K562 (cell line): ENCODE results near the gene FERMT3. TPM values are rescaled to one million over a fixed set of nuclear protein-coding genes. Genes with fewer than 3 reads are reported as not detected.

Source experiments
- ELF4 ChIP-seq: fragments of 450-650 bp; formaldehyde crosslinking; IDR thresholded peaks from 2 replicates; pipeline ENCODE4 v1.4.0; 2022; ENCODE audit warnings: missing genetic modification characterization
- FOXP1 ChIP-seq: sonication (generic); formaldehyde crosslinking; IDR thresholded peaks from 2 replicates; pipeline ENCODE4 v1.8.0; 2022; ENCODE audit warnings: mild to moderate bottlenecking, missing genetic modification reagents
- GABPB1 ChIP-seq: sonication (generic); formaldehyde crosslinking; IDR thresholded peaks from 2 replicates; pipeline ENCODE4 v1.8.0; 2022; ENCODE audit warnings: mild to moderate bottlenecking, missing genetic modification reagents
- GATAD2B ChIP-seq: fragments of 450-650 bp; IDR thresholded peaks from 2 replicates; pipeline ENCODE4 v1.6.1; 2017; ENCODE audit warnings: mild to moderate bottlenecking, borderline replicate concordance
- HDAC6 ChIP-seq: IDR thresholded peaks from 2 replicates; pipeline ENCODE4 v1.6.1; 2012; ENCODE audit warnings: low read depth, mild to moderate bottlenecking, control low read depth, inconsistent platforms, low read length, moderate library complexity
- HDAC8 ChIP-seq: fragments of 450-650 bp; IDR thresholded peaks from 2 replicates; pipeline ENCODE4 v1.6.1; 2016; ENCODE audit warnings: mild to moderate bottlenecking, missing genetic modification characterization, moderate library complexity, missing compliant biosample characterization
- LCOR ChIP-seq: sonication (generic); formaldehyde crosslinking; IDR thresholded peaks from 2 replicates; pipeline ENCODE4 v1.8.0; 2022; ENCODE audit warnings: mild to moderate bottlenecking, missing genetic modification reagents
- MBD2 ChIP-seq: sonication (generic); IDR thresholded peaks from 2 replicates; pipeline ENCODE4 v1.6.1; 2016; ENCODE audit warnings: low read depth, borderline replicate concordance
- MGA ChIP-seq: fragments of 450-650 bp; IDR thresholded peaks from 2 replicates; pipeline ENCODE4 v1.6.1; 2016; ENCODE audit warnings: mild to moderate bottlenecking, moderate library complexity
- MLLT1 ChIP-seq, 2 experiments: fragments of 450-650 bp; IDR thresholded peaks; 2 replicates each; pipeline ENCODE4 v1.6.1; 2016
- MYNN ChIP-seq, 2 experiments: sonication (generic); formaldehyde crosslinking in 1 of 2; IDR thresholded peaks; 2 replicates each; pipeline versions ENCODE4 v1.5.0 to v1.6.1; 2016 to 2020; ENCODE audit warnings: antibody characterized with exemption in 1 of 2, missing genetic modification reagents in 1 of 2
- THAP7 ChIP-seq: fragments of 250-450 bp; sonication (Bioruptor Pico); IDR thresholded peaks from 2 replicates; pipeline ENCODE4 v1.5.0; 2021
- ZKSCAN3 ChIP-seq: fragments of 250-450 bp; sonication (Bioruptor Pico); IDR thresholded peaks from 2 replicates; pipeline ENCODE4 v1.4.0; 2020
- ZNF436 ChIP-seq: fragments of 250-450, 450-650 bp; sonication (Bioruptor Pico); formaldehyde crosslinking; IDR thresholded peaks from 2 replicates; pipeline ENCODE4 v1.7.0; 2020; ENCODE audit warnings: mild to moderate bottlenecking
- ZNF75A ChIP-seq: fragments of 450-650 bp; formaldehyde crosslinking; IDR thresholded peaks from 2 replicates; pipeline ENCODE4 v1.4.0; 2020; ENCODE audit warnings: mild to moderate bottlenecking
- polyA plus RNA-seq, 8 experiments: library from polyadenylated mRNA; depleted of rRNA in 4 of 8; stranded (reverse) in 5 of 8; unstranded in 3 of 8; fragments of >200 nt; fragmentation: Nextera tagmentation in 2 of 8; fragmentation: Illumina TruSeq in 1 of 8; extraction: Ambion mirVana in 2 of 8; extraction: Trizol in 1 of 8; gene quantifications; 2 replicates each; pipeline versions ENCODE4 v1.2.1 to v1.2.3, GENCODE V29; 2011 to 2014; ENCODE audit warnings: inconsistent platforms in 1 of 8, missing spikeins in 1 of 8
- total RNA-seq, 7 experiments: library from RNA; depleted of rRNA in 6 of 7; stranded (reverse); fragments of >200 nt in 6 of 7; fragmentation: Illumina TruSeq in 2 of 7; extraction: Trizol in 2 of 7; gene quantifications; 2 replicates each; pipeline versions ENCODE4 v1.2.1 to v1.2.3, GENCODE V29; 2011 to 2021; ENCODE audit warnings: low replicate concordance in 1 of 7

Gene FERMT3
- total and polyA plus RNA-seq, 9 of the 15 experiments (the other 6 are each of a cell fraction or from before 2014, with no cell fraction given): 3.2 to 275 (median 79.7) TPM

GRCh38 chr11:64206457-64207255 lies at the start of gene FERMT3 (continued):
- TF ChIP-seq MBD2 (peak; percentile 55), ZNF75A (CRISPR knock-in tag) (no peak), GATAD2B (0 out of 2 replicates have a peak, but pooled peaks have one; percentile 71), THAP7 (CRISPR knock-in tag) (no peak), GABPB1 (CRISPR knock-in tag) (peak; percentile 34; the same call in 1 of the 2 replicates), HDAC6 (no peak), FOXP1 (CRISPR knock-in tag) (peak; percentile 80), ELF4 (CRISPR knock-in tag) (0 out of 2 replicates have a peak, but pooled peaks have one; percentile 16), LCOR (CRISPR knock-in tag) (no peak), HDAC8 (no peak), MYNN (IDR thresholded peaks at IDR 0.05) (peak; percentile 83), MYNN (CRISPR knock-in tag; IDR thresholded peaks at IDR 0.05) (no peak), ZKSCAN3 (CRISPR knock-in tag) (0 out of 2 replicates have a peak, but pooled peaks have one; percentile 22), ZNF436 (CRISPR knock-in tag) (no peak), MLLT1 (IDR thresholded peaks at IDR 0.05) (no peak), MGA (0 out of 2 replicates have a peak, but pooled peaks have one; percentile 17)
